Ishikawa (cell line): ENCODE measurements around the gene ERN1.

Experiments used
- CEBPB ChIP-seq: IDR thresholded peaks from 2 replicates; pipeline ENCODE4 v1.6.1; 2012
- CREB1 ChIP-seq: IDR thresholded peaks from 2 replicates; pipeline ENCODE4 v1.6.1; 2012; ENCODE audit warnings: low read depth
- EGR1 ChIP-seq: IDR thresholded peaks from 2 replicates; pipeline ENCODE4 v1.6.1; 2012
- EP300 ChIP-seq: IDR thresholded peaks from 2 replicates; pipeline ENCODE4 v1.6.1; 2012; ENCODE audit warnings: borderline replicate concordance
- MAX ChIP-seq: IDR thresholded peaks from 2 replicates; pipeline ENCODE4 v1.6.1; 2012
- NFIC ChIP-seq: IDR thresholded peaks from 2 replicates; pipeline ENCODE4 v1.6.1; 2012

- TF ChIP-seq MAX, result no peak
- TF ChIP-seq EGR1, result no peak
- TF ChIP-seq CREB1, result no peak
- no peak for TF ChIP-seq CEBPB
- TF ChIP-seq NFIC, result no peak
- TF ChIP-seq EP300, result no peak
Observed at GRCh38 chr17:64091116-64091515, 38.8 kb downstream of the ERN1 start.
